Thymus (tissue), 11 donors: ENCODE data around the gene CORO7. TPM values are rescaled to one million over a fixed set of nuclear protein-coding genes. Genes with fewer than 3 reads are reported as not detected.

ENCODE experiments used
- DNase-seq, 9 donors: peaks; one replicate each; pipeline ENCODE4 v3.0.0-alpha.2; 2013; ENCODE audit warnings: low spot score in 9 of 9, low read depth in 6 of 9, missing footprints in 1 of 9
- H3K27ac ChIP-seq, 2 donors: one replicate each; pipeline ENCODE4 v1.5.1; 2013; ENCODE audit warnings: control low read depth in 1 of 2, low read depth in 1 of 2, low read length in 1 of 2, mild to moderate bottlenecking in 1 of 2, moderate library complexity in 1 of 2
- H3K27me3 ChIP-seq, 2 donors: one replicate each; pipeline ENCODE4 v1.5.1; 2013; ENCODE audit warnings: low read length in 1 of 2; ENCODE audit not compliant: control insufficient read depth in 2 of 2, insufficient read depth in 1 of 2
- H3K36me3 ChIP-seq, 2 donors: one replicate each; pipeline ENCODE4 v1.5.1; 2013; ENCODE audit warnings: low read length in 1 of 2, mild to moderate bottlenecking in 1 of 2, moderate library complexity in 1 of 2; ENCODE audit not compliant: control insufficient read depth in 2 of 2, insufficient read depth in 2 of 2
- H3K4me1 ChIP-seq, 2 donors: one replicate each; pipeline ENCODE4 v1.5.1; 2013; ENCODE audit warnings: low read length in 2 of 2; ENCODE audit not compliant: control insufficient read depth in 2 of 2, insufficient read depth in 2 of 2
- H3K4me3 ChIP-seq, 2 donors: one replicate each; pipeline ENCODE4 v1.5.1; 2013; ENCODE audit warnings: low read length in 2 of 2, control low read depth in 1 of 2, mild to moderate bottlenecking in 1 of 2
- H3K9me3 ChIP-seq, 2 donors: one replicate each; pipeline ENCODE4 v1.5.1; 2013; ENCODE audit warnings: low read length in 1 of 2, mild to moderate bottlenecking in 1 of 2; ENCODE audit not compliant: control insufficient read depth in 2 of 2, insufficient read depth in 1 of 2
- WGBS: extraction: QIAGEN DNeasy Blood & Tissue Kit; methylation state at CpG from one replicate; pipeline ENCODE4 v1.1.7; 2013; 5-methylcytosine and 5-hydroxymethylcytosine counted together
- polyA plus RNA-seq: library from polyadenylated mRNA; stranded (reverse); fragments of 200-250 nt; gene quantifications from one replicate; pipeline ENCODE4 v1.2.3, GENCODE V29; 2013
- total RNA-seq: library from RNA; stranded (reverse); fragments of 120-200 nt; gene quantifications from one replicate; pipeline ENCODE4 v1.2.4, GENCODE V29; 2013
- donor health status: healthy.

The CORO7 gene
- total and polyA plus RNA-seq, 2 donors = 21.6 to 63.7 TPM

- no peaks in the 10 kb centered on the region for H3K27me3 ChIP-seq
- no peaks in the 10 kb centered on the region for H3K9me3 ChIP-seq
- H3K36me3 ChIP-seq = peaks cover 75 to 80% of the 10 kb centered on the region in 2 donors
- no peak overlapping the region for H3K27ac ChIP-seq
- DNase-seq = no peak
- WGBS = 96% methylated on average over 14 of the region's 14 CpGs
- no peak overlapping the region for H3K4me3 ChIP-seq
- H3K4me1 ChIP-seq = no peaks in the 10 kb centered on the region
Observed at GRCh38 chr16:4450931-4451519, 34.6 kb upstream of the CORO7 start.

GRCh38 chr16:4450430-4450829 is 34.0 kb upstream of the CORO7 start:
- no peaks in the 10 kb centered on the region for H3K27me3 ChIP-seq
- no peaks in the 10 kb centered on the region for H3K9me3 ChIP-seq
- no peaks in the 10 kb centered on the region for H3K4me1 ChIP-seq
- peaks cover 74 to 77% of the 10 kb centered on the region in 2 donors for H3K36me3 ChIP-seq
- no peak for DNase-seq
- H3K4me3 ChIP-seq = no peak overlapping the region
- no peak overlapping the region for H3K27ac ChIP-seq
- 98% methylated on average over 14 of the region's 14 CpGs for WGBS

- WGBS = 99% methylated on average over 4 of the region's 4 CpGs
Observed at GRCh38 chr16:4443986-4444385, 27.6 kb upstream of the CORO7 start.

GRCh38 chr16:4443271-4443670 is 26.9 kb upstream of the CORO7 start:
- 76% methylated on average over 5 of the region's 5 CpGs for WGBS
- Histone ChIP-seq H3K27me3 (no peaks in the 10 kb centered on the region), H3K36me3 (peaks cover 72 to 79% of the 10 kb centered on the region in 2 donors), H3K27ac (no peak overlapping the region), H3K4me1 (no peaks in the 10 kb centered on the region), H3K9me3 (no peaks in the 10 kb centered on the region), H3K4me3 (no peak overlapping the region)
- no peak for DNase-seq

More at GRCh38 chr16:4443986-4444385, 27.6 kb upstream of the CORO7 start:
- Histone ChIP-seq H3K27ac (no peak overlapping the region), H3K27me3 (no peaks in the 10 kb centered on the region), H3K4me3 (no peak overlapping the region), H3K36me3 (peaks cover 79 to 80% of the 10 kb centered on the region in 2 donors), H3K4me1 (no peaks in the 10 kb centered on the region), H3K9me3 (no peaks in the 10 kb centered on the region)
- DNase-seq = no peak

GRCh38 chr16:4442371-4442770 is 26.0 kb upstream of the CORO7 start:
- no peaks in the 10 kb centered on the region for H3K4me1 ChIP-seq
- no peaks in the 10 kb centered on the region for H3K9me3 ChIP-seq
- H3K36me3 ChIP-seq = peaks cover 72 to 84% of the 10 kb centered on the region in 2 donors
- no peak overlapping the region for H3K4me3 ChIP-seq
- 98% methylated on average over 11 of the region's 11 CpGs for WGBS
- DNase-seq = no peak
- no peak overlapping the region for H3K27ac ChIP-seq
- H3K27me3 ChIP-seq = no peaks in the 10 kb centered on the region

GRCh38 chr16:4437366-4437765 is 21.0 kb upstream of the CORO7 start:
- no peak for DNase-seq

GRCh38 chr16:4435337-4436067 is 19.1 kb upstream of the CORO7 start:
- Histone ChIP-seq H3K4me1 (no peaks in the 10 kb centered on the region), H3K27me3 (no peaks in the 10 kb centered on the region), H3K36me3 (peaks cover 42 to 54% of the 10 kb centered on the region in 2 donors), H3K27ac (no peak overlapping the region), H3K4me3 (no peak overlapping the region), H3K9me3 (no peaks in the 10 kb centered on the region)
- 86% methylated on average over 8 of the region's 8 CpGs for WGBS
- DNase-seq = no peak

More at GRCh38 chr16:4437366-4437765, 21.0 kb upstream of the CORO7 start:
- H3K36me3 ChIP-seq = peaks cover 48 to 66% of the 10 kb centered on the region in 2 donors
- WGBS = 97% methylated on average over 3 of the region's 3 CpGs
- H3K9me3 ChIP-seq = no peaks in the 10 kb centered on the region
- H3K27me3 ChIP-seq = no peaks in the 10 kb centered on the region
- no peak overlapping the region for H3K27ac ChIP-seq
- no peaks in the 10 kb centered on the region for H3K4me1 ChIP-seq
- no peak overlapping the region for H3K4me3 ChIP-seq

- Histone ChIP-seq H3K27me3 (no peaks in the 10 kb centered on the region), H3K27ac (no peak overlapping the region), H3K9me3 (no peaks in the 10 kb centered on the region), H3K4me3 (no peak overlapping the region), H3K4me1 (no peaks in the 10 kb centered on the region), H3K36me3 (peaks cover 38 to 45% of the 10 kb centered on the region in 2 donors)
- WGBS = 93% methylated on average over 12 of the region's 12 CpGs
- no peak for DNase-seq
Observed at GRCh38 chr16:4433914-4434787, 17.8 kb upstream of the CORO7 start.

- Histone ChIP-seq H3K4me3 (no peak overlapping the region), H3K4me1 (no peaks in the 10 kb centered on the region), H3K9me3 (no peaks in the 10 kb centered on the region), H3K27me3 (no peaks in the 10 kb centered on the region), H3K27ac (no peak overlapping the region), H3K36me3 (peaks cover 42 to 44% of the 10 kb centered on the region in 2 donors)
- WGBS = 97% methylated on average over 4 of the region's 4 CpGs
- no peak for DNase-seq
Observed at GRCh38 chr16:4433228-4433627, 16.8 kb upstream of the CORO7 start.
